HUES48 (cell line): ENCODE results near the gene DNASE1L3.
A peak's percentile ranks its signal among the peaks of the same experiment; 100 is the strongest.

Experiments used
- H3K27ac ChIP-seq: one replicate; pipeline ENCODE4 v1.7.0; 2013; ENCODE audit warnings: low read depth, low read length, inconsistent platforms
- H3K27me3 ChIP-seq: 2 replicates; pipeline ENCODE4 v1.6.1; 2013; ENCODE audit warnings: mild to moderate bottlenecking, low read length; ENCODE audit not compliant: control insufficient read depth, insufficient read depth
- H3K36me3 ChIP-seq: 2 replicates; pipeline ENCODE4 v1.6.1; 2013; ENCODE audit warnings: low read length; ENCODE audit not compliant: control insufficient read depth, insufficient read depth
- H3K4me1 ChIP-seq: 2 replicates; pipeline ENCODE4 v1.6.1; 2013; ENCODE audit warnings: mild to moderate bottlenecking, low read length; ENCODE audit not compliant: control insufficient read depth, insufficient read depth
- H3K4me3 ChIP-seq: 2 replicates; pipeline ENCODE4 v1.5.1; 2013; ENCODE audit warnings: mild to moderate bottlenecking, low read depth, low read length
- H3K9ac ChIP-seq: 2 replicates; pipeline ENCODE4 v1.6.1; 2013; ENCODE audit warnings: mild to moderate bottlenecking, low read depth, low read length, moderate library complexity
- H3K9me3 ChIP-seq: 2 replicates; pipeline ENCODE4 v1.6.1; 2013; ENCODE audit warnings: low read length; ENCODE audit not compliant: control insufficient read depth, insufficient read depth

Gene DNASE1L3

GRCh38 chr3:58168498-58168897, 42.3 kb downstream of the DNASE1L3 start:
- no peak overlapping the region for H3K9ac ChIP-seq
- no peaks in the 10 kb centered on the region for H3K9me3 ChIP-seq
- H3K4me3 ChIP-seq, result no peak overlapping the region
- H3K36me3 ChIP-seq, result peaks cover 69% of the 10 kb centered on the region
- no peak overlapping the region for H3K27ac ChIP-seq
- peaks cover 16% of the 10 kb centered on the region; the same call in 1 of the 2 replicates for H3K4me1 ChIP-seq
- no peaks in the 10 kb centered on the region for H3K27me3 ChIP-seq

GRCh38 chr3:58167431-58168351, 43.1 kb downstream of the DNASE1L3 start:
- no peaks in the 10 kb centered on the region for H3K9me3 ChIP-seq
- no peaks in the 10 kb centered on the region for H3K27me3 ChIP-seq
- H3K36me3 ChIP-seq, result peaks cover 77% of the 10 kb centered on the region
- H3K27ac ChIP-seq, result no peak overlapping the region
- no peak overlapping the region for H3K9ac ChIP-seq
- peaks cover 10% of the 10 kb centered on the region; the same call in 1 of the 2 replicates for H3K4me1 ChIP-seq
- H3K4me3 ChIP-seq, result no peak overlapping the region

GRCh38 chr3:58164906-58165821, 45.6 kb downstream of the DNASE1L3 start:
- Histone ChIP-seq H3K4me3 (no peak overlapping the region), H3K4me1 (peaks cover 6% of the 10 kb centered on the region; the same call in 1 of the 2 replicates), H3K9ac (no peak overlapping the region), H3K27ac (peak overlapping the region; percentile 63), H3K9me3 (no peaks in the 10 kb centered on the region), H3K27me3 (no peaks in the 10 kb centered on the region), H3K36me3 (peaks cover 82% of the 10 kb centered on the region)

- Histone ChIP-seq H3K9me3 (no peaks in the 10 kb centered on the region), H3K36me3 (peaks cover 81% of the 10 kb centered on the region), H3K27me3 (no peaks in the 10 kb centered on the region), H3K27ac (no peak overlapping the region), H3K4me3 (no peak overlapping the region), H3K4me1 (peaks cover 6% of the 10 kb centered on the region; the same call in 1 of the 2 replicates), H3K9ac (no peak overlapping the region)
Measured at GRCh38 chr3:58164199-58164879, 46.4 kb downstream of the DNASE1L3 start.

GRCh38 chr3:58163234-58163633, 47.5 kb downstream of the DNASE1L3 start:
- Histone ChIP-seq H3K27me3 (no peaks in the 10 kb centered on the region), H3K4me1 (peaks cover 6% of the 10 kb centered on the region; the same call in 1 of the 2 replicates), H3K4me3 (no peak overlapping the region), H3K9ac (no peak overlapping the region), H3K27ac (no peak overlapping the region), H3K9me3 (no peaks in the 10 kb centered on the region), H3K36me3 (peaks cover 81% of the 10 kb centered on the region)

- H3K27ac ChIP-seq, result no peak overlapping the region
- H3K27me3 ChIP-seq, result no peaks in the 10 kb centered on the region
- H3K4me3 ChIP-seq, result no peak overlapping the region
- peaks cover 88% of the 10 kb centered on the region for H3K36me3 ChIP-seq
- no peak overlapping the region for H3K9ac ChIP-seq
- peaks cover 6% of the 10 kb centered on the region; the same call in 1 of the 2 replicates for H3K4me1 ChIP-seq
- no peaks in the 10 kb centered on the region for H3K9me3 ChIP-seq
Measured at GRCh38 chr3:58161435-58162398, 49.1 kb downstream of the DNASE1L3 start.

GRCh38 chr3:58160399-58160798, 50.4 kb downstream of the DNASE1L3 start:
- no peak overlapping the region for H3K9ac ChIP-seq
- H3K4me3 ChIP-seq, result no peak overlapping the region
- H3K27ac ChIP-seq, result no peak overlapping the region
- no peaks in the 10 kb centered on the region for H3K9me3 ChIP-seq
- H3K4me1 ChIP-seq, result peaks cover 6% of the 10 kb centered on the region; the same call in 1 of the 2 replicates
- H3K27me3 ChIP-seq, result no peaks in the 10 kb centered on the region
- H3K36me3 ChIP-seq, result peaks cover 94% of the 10 kb centered on the region

GRCh38 chr3:58158442-58159153, 52.2 kb downstream of the DNASE1L3 start:
- H3K9me3 ChIP-seq, result no peaks in the 10 kb centered on the region

GRCh38 chr3:58157700-58158099, 53.1 kb downstream of the DNASE1L3 start:
- no peaks in the 10 kb centered on the region for H3K4me1 ChIP-seq
- no peak overlapping the region for H3K4me3 ChIP-seq
- H3K27ac ChIP-seq, result no peak overlapping the region
- H3K9ac ChIP-seq, result no peak overlapping the region
- no peaks in the 10 kb centered on the region for H3K9me3 ChIP-seq
- H3K36me3 ChIP-seq, result peaks cover 90% of the 10 kb centered on the region
- H3K27me3 ChIP-seq, result no peaks in the 10 kb centered on the region

More at GRCh38 chr3:58158442-58159153, 52.2 kb downstream of the DNASE1L3 start:
- H3K36me3 ChIP-seq, result peaks cover 90% of the 10 kb centered on the region
- H3K9ac ChIP-seq, result no peak overlapping the region
- H3K4me3 ChIP-seq, result no peak overlapping the region
- H3K4me1 ChIP-seq, result no peaks in the 10 kb centered on the region
- no peak overlapping the region for H3K27ac ChIP-seq
- H3K27me3 ChIP-seq, result no peaks in the 10 kb centered on the region
